Activated T-cell treated with anti-CD3 and anti-CD28 coated beads for 48 hours (primary cell): ENCODE results near the gene CEL.
"Not testable (repeated sequence)": the region's sequence is repeated elsewhere in the genome, so short reads cannot be mapped to it uniquely, and the experiment has no call there.

ENCODE experiments used
- DNase-seq: peaks from one replicate; pipeline ENCODE4 v3.0.0-alpha.2; 2020; ENCODE audit warnings: low read depth

The CEL gene

GRCh38 chr9:133086212-133086860, 24.6 kb downstream of the CEL start:
- DNase-seq, result not testable (repeated sequence)

- DNase-seq, result no peak
Measured at GRCh38 chr9:133086894-133087293, 25.1 kb downstream of the CEL start.

- no peak for DNase-seq
Measured at GRCh38 chr9:133087429-133088145, 25.8 kb downstream of the CEL start.

- DNase-seq, result no peak
Measured at GRCh38 chr9:133088146-133088750, 26.5 kb downstream of the CEL start.

- DNase-seq, result no peak
Measured at GRCh38 chr9:133088756-133089155, 27.0 kb downstream of the CEL start.

GRCh38 chr9:133089271-133089671, 27.5 kb downstream of the CEL start:
- no peak for DNase-seq

- no peak for DNase-seq
Measured at GRCh38 chr9:133090187-133090586, 28.4 kb downstream of the CEL start.

GRCh38 chr9:133090752-133091385, 29.1 kb downstream of the CEL start:
- DNase-seq, result no peak

GRCh38 chr9:133094351-133094750, 32.6 kb downstream of the CEL start:
- DNase-seq, result not testable (repeated sequence)

GRCh38 chr9:133094842-133095393, 33.1 kb downstream of the CEL start:
- no peak for DNase-seq

GRCh38 chr9:133098104-133098754, 36.4 kb downstream of the CEL start:
- no peak for DNase-seq

GRCh38 chr9:133098871-133099270, 37.1 kb downstream of the CEL start:
- no peak for DNase-seq

- no peak for DNase-seq
Measured at GRCh38 chr9:133099726-133100505, 38.1 kb downstream of the CEL start.

- no peak for DNase-seq
Measured at GRCh38 chr9:133100506-133101355, 39.0 kb downstream of the CEL start.

- no peak for DNase-seq
Measured at GRCh38 chr9:133101356-133102189, 39.8 kb downstream of the CEL start.

- DNase-seq, result no peak
Measured at GRCh38 chr9:133102190-133103021, 40.6 kb downstream of the CEL start.

- DNase-seq, result no peak
Measured at GRCh38 chr9:133103183-133103986, 41.6 kb downstream of the CEL start.
